Spleen (tissue), 11 donors: ENCODE results near the gene SP100. TPM values are rescaled to one million over a fixed set of nuclear protein-coding genes. Genes with fewer than 3 reads are reported as not detected.

Experiments
- DNase-seq: peaks from one replicate; pipeline ENCODE4 v3.0.0-alpha.2; 2020
- H3K27ac ChIP-seq, 8 donors: fragments of 200-600 bp; sonication (generic) in 7 of 8; 1 replicate in 4 of 8; 2 replicates in 4 of 8; pipeline versions ENCODE4 v1.5.0 to v1.8.0; 2016 to 2021; ENCODE audit warnings: inconsistent platforms in 4 of 8, mild to moderate bottlenecking in 4 of 8, moderate library complexity in 1 of 8
- H3K27me3 ChIP-seq, 7 donors: fragments of 200-600 bp; sonication (generic) in 6 of 7; replicated peaks in 1 of 7; 1 replicate in 4 of 7; 2 replicates in 3 of 7; pipeline versions ENCODE4 v1.5.0 to v1.8.0; 2016 to 2021; ENCODE audit warnings: inconsistent platforms in 3 of 7, mild to moderate bottlenecking in 1 of 7
- H3K36me3 ChIP-seq, 6 donors: fragments of 200-600 bp; sonication (generic) in 5 of 6; 1 replicate in 4 of 6; 2 replicates in 2 of 6; pipeline versions ENCODE4 v1.5.0 to v1.8.0; 2016 to 2021; ENCODE audit warnings: inconsistent platforms in 2 of 6
- H3K4me1 ChIP-seq, 6 donors: fragments of 200-600 bp; sonication (generic) in 5 of 6; 1 replicate in 3 of 6; 2 replicates in 3 of 6; pipeline versions ENCODE4 v1.5.0 to v1.8.0; 2016 to 2021; ENCODE audit warnings: inconsistent platforms in 3 of 6
- H3K4me3 ChIP-seq, 8 donors: fragments of 200-600 bp; sonication (generic) in 7 of 8; 1 replicate in 4 of 8; 2 replicates in 4 of 8; pipeline versions ENCODE4 v1.5.0 to v1.8.0; 2016 to 2021; ENCODE audit warnings: inconsistent platforms in 4 of 8, mild to moderate bottlenecking in 4 of 8, moderate library complexity in 2 of 8
- H3K9me3 ChIP-seq, 8 donors: fragments of 200-600 bp; sonication (generic) in 7 of 8; 1 replicate in 4 of 8; 2 replicates in 4 of 8; pipeline versions ENCODE4 v1.5.0 to v1.8.0; 2016 to 2021; ENCODE audit warnings: inconsistent platforms in 4 of 8
- POLR2A ChIP-seq, 3 donors: fragments of 450-650 bp; IDR thresholded peaks; one replicate each; pipeline ENCODE4 v1.5.1; 2017; ENCODE audit warnings: antibody characterized with exemption in 3 of 3, mild to moderate bottlenecking in 1 of 3
- POLR2AphosphoS5 ChIP-seq, 3 donors: sonication (generic); formaldehyde crosslinking; IDR thresholded peaks; one replicate each; pipeline ENCODE4 v1.5.1; 2017; ENCODE audit warnings: antibody characterized with exemption in 3 of 3
- WGBS, 5 donors: extraction: QIAGEN DNeasy Blood & Tissue Kit in 3 of 5; methylation state at CpG; one replicate each; pipeline versions ENCODE4 v1.1.5 to v1.1.7; 2013 to 2018; 5-methylcytosine and 5-hydroxymethylcytosine counted together
- intact Hi-C: fragments of 100-400 bp; cut with DNase I; formaldehyde crosslinking; loops from one replicate; pipeline ENCODE4 v1.15.0; 2023; ENCODE audit warnings: low total_unique reads
- polyA plus RNA-seq, 3 donors: library from polyadenylated mRNA; stranded (reverse); fragments of 200-250 nt; gene quantifications; one replicate each; pipeline ENCODE4 v1.2.1, GENCODE V29; 2013
- total RNA-seq, 7 donors: library from RNA; depleted of rRNA in 3 of 7; stranded (reverse); fragments of >200 nt in 3 of 7; fragmentation: NEBNext Ultra II Directional in 4 of 7; extraction: Animal tissue kit (Norgen Biotek cat#: 25700) in 4 of 7; gene quantifications; one replicate each; pipeline versions ENCODE4 v1.1.0 to v1.2.1, GENCODE V29; 2016 to 2021
- TF ChIP-seq, protein P1 (sequence below), 11 experiments: fragments of 200-600 bp in 7 of 11; fragments of 450-650 bp in 4 of 11; sonication (generic) in 4 of 11; IDR thresholded peaks in 8 of 11; conservative IDR thresholded peaks in 3 of 11; 1 replicate in 7 of 11; 2 replicates in 4 of 11; pipeline versions ENCODE4 v1.4.0 to v1.8.0; 2016 to 2021; ENCODE audit warnings: antibody characterized with exemption in 11 of 11, inconsistent platforms in 4 of 11, mild to moderate bottlenecking in 1 of 11
- donor health status: healthy with polysubstance abuse.
- donor health status: DM: no; HTN: no; CAD: no; lungs with moderate emphysema.
- donor health status: DM: no; HTN: no; CAD: no.
- donor health status: Bipolar disorder and iron deficiency.
- donor health status: healthy.
- donor health status: DM: no; HTN: no; CAD: no.
- donor health status: DM: yes; HTN: yes; CAD: no.

Gene SP100
- total and polyA plus RNA-seq, 10 donors, result 97.5 to 327 (median 260) TPM

DNA sequence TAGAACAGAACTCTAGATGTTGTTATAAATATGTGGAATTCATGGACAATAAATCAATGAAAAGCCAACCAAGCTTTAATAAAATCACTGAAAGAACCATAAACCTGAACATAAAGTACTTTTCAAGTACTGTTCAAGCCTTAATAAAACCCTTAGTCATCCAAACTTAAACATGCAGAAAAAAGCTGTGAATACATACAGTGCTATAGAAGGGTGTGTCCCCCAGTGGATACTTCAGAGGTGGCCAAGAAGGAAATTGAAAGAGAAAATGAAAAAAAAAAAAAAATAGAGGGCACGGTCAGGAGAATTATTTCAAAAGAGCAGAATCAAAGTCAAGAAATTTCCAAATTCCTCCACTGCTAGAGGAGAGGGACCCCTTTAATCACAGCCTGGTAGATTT lies 141.1 kb downstream of the SP100 start:
- H3K4me1 ChIP-seq, result peaks cover 0 to 6% (median 0%) of the 10 kb centered on the region in 6 donors
- H3K36me3 ChIP-seq, result no peaks in the 10 kb centered on the region
- H3K27ac ChIP-seq, result no peak overlapping the region
- intact Hi-C loops, result no loop called here
- peaks cover 0 to 24% (median 6%) of the 10 kb centered on the region in 8 donors for H3K9me3 ChIP-seq
- H3K27me3 ChIP-seq, result no peaks in the 10 kb centered on the region
- DNase-seq, result no peak
- H3K4me3 ChIP-seq, result no peak overlapping the region
- no peak for TF ChIP-seq POLR2AphosphoS5 (IDR thresholded peaks at IDR 0.05)
- no peak for TF ChIP-seq POLR2A (IDR thresholded peaks at IDR 0.05)
- TF ChIP-seq, protein P1, sequence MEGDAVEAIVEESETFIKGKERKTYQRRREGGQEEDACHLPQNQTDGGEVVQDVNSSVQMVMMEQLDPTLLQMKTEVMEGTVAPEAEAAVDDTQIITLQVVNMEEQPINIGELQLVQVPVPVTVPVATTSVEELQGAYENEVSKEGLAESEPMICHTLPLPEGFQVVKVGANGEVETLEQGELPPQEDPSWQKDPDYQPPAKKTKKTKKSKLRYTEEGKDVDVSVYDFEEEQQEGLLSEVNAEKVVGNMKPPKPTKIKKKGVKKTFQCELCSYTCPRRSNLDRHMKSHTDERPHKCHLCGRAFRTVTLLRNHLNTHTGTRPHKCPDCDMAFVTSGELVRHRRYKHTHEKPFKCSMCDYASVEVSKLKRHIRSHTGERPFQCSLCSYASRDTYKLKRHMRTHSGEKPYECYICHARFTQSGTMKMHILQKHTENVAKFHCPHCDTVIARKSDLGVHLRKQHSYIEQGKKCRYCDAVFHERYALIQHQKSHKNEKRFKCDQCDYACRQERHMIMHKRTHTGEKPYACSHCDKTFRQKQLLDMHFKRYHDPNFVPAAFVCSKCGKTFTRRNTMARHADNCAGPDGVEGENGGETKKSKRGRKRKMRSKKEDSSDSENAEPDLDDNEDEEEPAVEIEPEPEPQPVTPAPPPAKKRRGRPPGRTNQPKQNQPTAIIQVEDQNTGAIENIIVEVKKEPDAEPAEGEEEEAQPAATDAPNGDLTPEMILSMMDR (IDR thresholded peaks at IDR 0.05 in 8 of 11, conservative IDR thresholded peaks at IDR 0.05 in 3 of 11), result no peak
- WGBS, 5 donors, result 0 to 81% (median 41%) methylated on average over 1 of the region's 1 CpG

- H3K4me1 ChIP-seq, result peaks cover 0 to 20% (median 3%) of the 10 kb centered on the region in 6 donors
- peak overlapping the region in 1 of 8 donors; percentile 40 for H3K4me3 ChIP-seq
- no peak for DNase-seq
- peak overlapping the region in 6 of 8 donors; percentile 15 to 64 (median 58) for H3K27ac ChIP-seq
- whole genome bisulfite sequencing, 5 donors, result 19 to 48% (median 29%) methylated on average over 11 of the region's 11 CpGs
- no peaks in the 10 kb centered on the region for H3K27me3 ChIP-seq
- no peaks in the 10 kb centered on the region for H3K9me3 ChIP-seq
- intact Hi-C loops, result no loop called here
- TF ChIP-seq POLR2AphosphoS5 (IDR thresholded peaks at IDR 0.05) (no peak), POLR2A (IDR thresholded peaks at IDR 0.05) (no peak)
- TF ChIP-seq, protein P1 (IDR thresholded peaks at IDR 0.05 in 8 of 11, conservative IDR thresholded peaks at IDR 0.05 in 3 of 11), result no peak
- no peaks in the 10 kb centered on the region for H3K36me3 ChIP-seq
Measured at GRCh38 chr2:230564805-230565779, 149.1 kb downstream of the SP100 start.

DNA sequence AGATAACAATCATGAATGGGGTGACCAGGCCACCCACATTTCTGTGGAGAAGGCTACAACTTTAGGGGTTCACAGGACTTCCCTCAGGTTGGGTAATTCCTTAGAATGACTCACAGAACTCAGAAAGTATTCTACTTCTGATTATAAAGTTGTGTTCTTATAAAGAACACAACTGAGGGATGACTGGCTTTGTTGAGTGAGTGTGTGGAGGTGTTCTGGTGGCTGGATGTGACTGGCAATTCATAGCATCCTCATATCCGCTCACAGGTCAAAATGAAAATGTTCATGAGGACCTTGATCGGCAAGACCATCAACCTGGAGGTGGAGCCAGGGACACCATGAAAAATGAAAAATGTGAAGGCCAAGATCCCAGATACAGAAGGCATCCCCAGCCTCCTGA lies 153.3 kb downstream of the SP100 start:
- Histone ChIP-seq H3K27me3 (no peaks in the 10 kb centered on the region), H3K36me3 (no peaks in the 10 kb centered on the region), H3K4me3 (no peak overlapping the region), H3K9me3 (peaks cover 0 to 24% (median 14%) of the 10 kb centered on the region in 8 donors), H3K4me1 (peaks cover 0 to 17% (median 3%) of the 10 kb centered on the region in 6 donors), H3K27ac (no peak overlapping the region)
- intact Hi-C loops, result no loop called here
- TF ChIP-seq, protein P1 (IDR thresholded peaks at IDR 0.05 in 8 of 11, conservative IDR thresholded peaks at IDR 0.05 in 3 of 11), result no peak
- TF ChIP-seq POLR2A (IDR thresholded peaks at IDR 0.05) (no peak), POLR2AphosphoS5 (IDR thresholded peaks at IDR 0.05) (no peak)
- no peak for DNase-seq
- 42 to 87% (median 75%) methylated on average over 2 of the region's 2 CpGs for WGBS, 5 donors

DNA sequence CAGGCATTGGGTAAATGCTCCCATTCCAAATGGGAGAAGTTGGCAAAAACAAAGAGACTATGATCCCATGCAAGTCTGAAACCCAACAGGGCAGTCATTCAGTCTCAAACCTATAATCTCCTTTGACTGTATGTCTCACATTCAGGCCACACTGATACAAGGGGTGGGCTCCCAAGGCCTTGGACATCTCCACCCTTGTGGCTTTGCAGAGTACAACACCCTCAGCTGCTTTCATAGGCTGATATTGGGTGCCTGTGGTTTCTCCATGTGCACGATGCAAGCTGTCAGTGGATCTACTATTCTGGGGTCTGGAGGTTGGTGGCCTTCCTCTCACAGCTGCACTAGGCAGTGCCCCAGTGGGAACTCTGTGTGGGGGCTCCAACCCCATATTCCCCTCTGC lies 155.0 kb downstream of the SP100 start:
- Histone ChIP-seq H3K36me3 (no peaks in the 10 kb centered on the region), H3K27me3 (no peaks in the 10 kb centered on the region), H3K4me1 (peaks cover 0 to under 1% (median 0%) of the 10 kb centered on the region in 6 donors), H3K27ac (no peak overlapping the region), H3K9me3 (peaks cover 0 to 34% (median 17%) of the 10 kb centered on the region in 8 donors), H3K4me3 (no peak overlapping the region)
- intact Hi-C loops, result no loop called here
- DNase-seq, result no peak
- 78 to 100% (median 91%) methylated on average over 1 of the region's 1 CpG for WGBS, 5 donors
- TF ChIP-seq POLR2AphosphoS5 (IDR thresholded peaks at IDR 0.05) (no peak), POLR2A (IDR thresholded peaks at IDR 0.05) (no peak)
- TF ChIP-seq, protein P1 (IDR thresholded peaks at IDR 0.05 in 8 of 11, conservative IDR thresholded peaks at IDR 0.05 in 3 of 11), result no peak
